Measurements from ENCODE around the gene IDH3A.

The IDH3A gene

GRCh38 chr15:78197632-78198031 is 48.5 kb downstream of the IDH3A start:
- no peak overlapping the region for H3K4me3 Mint-ChIP-seq
- no peaks in the 10 kb centered on the region for H3K27me3 Mint-ChIP-seq
- no peak overlapping the region for H3K27ac Mint-ChIP-seq
- H3K9me3 Mint-ChIP-seq (ENCODE audit: low read depth) = no peaks in the 10 kb centered on the region
- no peaks in the 10 kb centered on the region for H3K36me3 Mint-ChIP-seq
- H3K4me1 Mint-ChIP-seq (ENCODE audit: low read depth) = no peaks in the 10 kb centered on the region

GRCh38 chr15:78200276-78200930 is 51.2 kb downstream of the IDH3A start:
- Mint-ChIP-seq H3K4me1 (ENCODE audit: low read depth) (no peaks in the 10 kb centered on the region), H3K36me3 (no peaks in the 10 kb centered on the region), H3K27me3 (no peaks in the 10 kb centered on the region), H3K27ac (no peak overlapping the region), H3K9me3 (ENCODE audit: low read depth) (no peaks in the 10 kb centered on the region), H3K4me3 (no peak overlapping the region)

GRCh38 chr15:78201281-78202190 is 52.4 kb downstream of the IDH3A start:
- no peak overlapping the region for H3K27ac Mint-ChIP-seq

GRCh38 chr15:78203346-78204225 is 54.4 kb downstream of the IDH3A start:
- H3K9me3 Mint-ChIP-seq (ENCODE audit: low read depth) = no peaks in the 10 kb centered on the region
- no peaks in the 10 kb centered on the region for H3K4me1 Mint-ChIP-seq (ENCODE audit: low read depth)
- H3K27me3 Mint-ChIP-seq = no peaks in the 10 kb centered on the region
- H3K27ac Mint-ChIP-seq = no peak overlapping the region
- no peak overlapping the region for H3K4me3 Mint-ChIP-seq
- no peaks in the 10 kb centered on the region for H3K36me3 Mint-ChIP-seq

More at GRCh38 chr15:78201281-78202190, 52.4 kb downstream of the IDH3A start:
- H3K27me3 Mint-ChIP-seq = no peaks in the 10 kb centered on the region
- H3K9me3 Mint-ChIP-seq (ENCODE audit: low read depth) = no peaks in the 10 kb centered on the region
- H3K36me3 Mint-ChIP-seq = no peaks in the 10 kb centered on the region
- H3K4me3 Mint-ChIP-seq = no peak overlapping the region
- no peaks in the 10 kb centered on the region for H3K4me1 Mint-ChIP-seq (ENCODE audit: low read depth)

GRCh38 chr15:78204351-78205309 is 55.5 kb downstream of the IDH3A start:
- Mint-ChIP-seq H3K4me1 (ENCODE audit: low read depth) (no peaks in the 10 kb centered on the region), H3K27ac (no peak overlapping the region), H3K36me3 (no peaks in the 10 kb centered on the region), H3K9me3 (ENCODE audit: low read depth) (no peaks in the 10 kb centered on the region), H3K27me3 (no peaks in the 10 kb centered on the region), H3K4me3 (no peak overlapping the region)

- Mint-ChIP-seq H3K9me3 (ENCODE audit: low read depth) (no peaks in the 10 kb centered on the region), H3K27me3 (no peaks in the 10 kb centered on the region), H3K27ac (no peak overlapping the region)
These were observed 56.2 kb downstream of the IDH3A start for GRCh38 chr15:78205337-78205736.

GRCh38 chr15:78205856-78206255 is 56.7 kb downstream of the IDH3A start:
- Mint-ChIP-seq H3K9me3 (ENCODE audit: low read depth) (no peaks in the 10 kb centered on the region), H3K4me3 (no peak overlapping the region), H3K4me1 (ENCODE audit: low read depth) (no peaks in the 10 kb centered on the region), H3K27ac (no peak overlapping the region), H3K27me3 (no peaks in the 10 kb centered on the region), H3K36me3 (no peaks in the 10 kb centered on the region)

More at GRCh38 chr15:78205337-78205736, 56.2 kb downstream of the IDH3A start:
- Mint-ChIP-seq H3K4me3 (no peak overlapping the region), H3K4me1 (ENCODE audit: low read depth) (no peaks in the 10 kb centered on the region), H3K36me3 (no peaks in the 10 kb centered on the region)

GRCh38 chr15:78206326-78207109 is 57.4 kb downstream of the IDH3A start:
- Mint-ChIP-seq H3K9me3 (ENCODE audit: low read depth) (no peaks in the 10 kb centered on the region), H3K36me3 (no peaks in the 10 kb centered on the region), H3K27ac (no peak overlapping the region), H3K4me1 (ENCODE audit: low read depth) (no peaks in the 10 kb centered on the region), H3K4me3 (no peak overlapping the region), H3K27me3 (no peaks in the 10 kb centered on the region)

- H3K27ac Mint-ChIP-seq = no peak overlapping the region
These were observed 57.9 kb downstream of the IDH3A start for GRCh38 chr15:78207110-78207458.

GRCh38 chr15:78207641-78208340 is 58.6 kb downstream of the IDH3A start:
- H3K27me3 Mint-ChIP-seq = no peaks in the 10 kb centered on the region
- H3K4me3 Mint-ChIP-seq = no peak overlapping the region
- no peaks in the 10 kb centered on the region for H3K4me1 Mint-ChIP-seq (ENCODE audit: low read depth)
- H3K27ac Mint-ChIP-seq = no peak overlapping the region
- H3K9me3 Mint-ChIP-seq (ENCODE audit: low read depth) = no peaks in the 10 kb centered on the region
- H3K36me3 Mint-ChIP-seq = no peaks in the 10 kb centered on the region

More at GRCh38 chr15:78207110-78207458, 57.9 kb downstream of the IDH3A start:
- no peaks in the 10 kb centered on the region for H3K4me1 Mint-ChIP-seq (ENCODE audit: low read depth)
- H3K36me3 Mint-ChIP-seq = no peaks in the 10 kb centered on the region
- no peaks in the 10 kb centered on the region for H3K9me3 Mint-ChIP-seq (ENCODE audit: low read depth)
- no peaks in the 10 kb centered on the region for H3K27me3 Mint-ChIP-seq
- no peak overlapping the region for H3K4me3 Mint-ChIP-seq

- Mint-ChIP-seq H3K27ac (no peak overlapping the region), H3K4me1 (ENCODE audit: low read depth) (no peaks in the 10 kb centered on the region), H3K36me3 (no peaks in the 10 kb centered on the region), H3K4me3 (no peak overlapping the region), H3K9me3 (ENCODE audit: low read depth) (no peaks in the 10 kb centered on the region), H3K27me3 (no peaks in the 10 kb centered on the region)
These were observed 59.2 kb downstream of the IDH3A start for GRCh38 chr15:78208341-78208844.

- Mint-ChIP-seq H3K27ac (no peak overlapping the region), H3K27me3 (no peaks in the 10 kb centered on the region), H3K9me3 (ENCODE audit: low read depth) (no peaks in the 10 kb centered on the region), H3K4me1 (ENCODE audit: low read depth) (no peaks in the 10 kb centered on the region), H3K4me3 (no peak overlapping the region), H3K36me3 (no peaks in the 10 kb centered on the region)
These were observed 59.9 kb downstream of the IDH3A start for GRCh38 chr15:78208887-78209645.
